ENCODE results near the gene PDGFD.

Gene PDGFD

DNA sequence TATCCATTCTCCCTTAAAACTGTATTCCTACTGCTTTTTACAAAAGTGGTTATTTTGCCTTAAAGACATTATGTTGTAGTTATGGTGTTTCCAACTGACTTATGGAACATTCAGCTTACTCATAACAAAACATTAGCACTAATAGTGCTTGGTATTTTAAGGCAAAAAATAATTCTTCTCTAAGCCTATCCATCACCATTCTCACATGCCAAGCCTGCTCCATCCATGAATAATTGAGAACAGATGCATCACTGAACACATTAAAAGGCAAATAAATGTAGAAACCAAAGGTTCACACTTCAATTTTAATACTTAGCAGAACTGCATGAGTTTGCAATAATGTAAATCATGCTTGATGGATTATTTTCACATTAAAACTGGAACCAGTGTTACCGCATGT lies 169.9 kb downstream of the PDGFD start:
- no peak for DNase-seq

DNA sequence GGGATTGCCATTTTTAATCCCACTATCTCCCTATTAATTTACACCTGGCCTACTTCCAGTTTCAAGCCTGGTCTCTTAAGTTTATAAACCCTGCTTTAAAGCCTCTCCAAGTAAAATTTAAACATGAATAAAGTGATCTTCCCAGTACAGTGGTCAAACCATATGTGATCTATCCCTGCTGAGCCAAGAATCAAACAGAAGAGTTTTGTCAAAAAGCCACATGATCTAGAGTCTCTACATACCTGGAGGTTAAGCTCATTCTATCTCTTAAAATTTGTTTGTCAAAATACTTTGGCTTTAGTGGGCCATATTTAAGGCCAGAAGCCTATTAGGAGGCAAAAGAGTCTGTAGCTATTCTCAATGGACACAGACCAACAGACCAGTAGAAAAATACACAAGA lies 170.4 kb downstream of the PDGFD start:
- no peak for DNase-seq

DNA sequence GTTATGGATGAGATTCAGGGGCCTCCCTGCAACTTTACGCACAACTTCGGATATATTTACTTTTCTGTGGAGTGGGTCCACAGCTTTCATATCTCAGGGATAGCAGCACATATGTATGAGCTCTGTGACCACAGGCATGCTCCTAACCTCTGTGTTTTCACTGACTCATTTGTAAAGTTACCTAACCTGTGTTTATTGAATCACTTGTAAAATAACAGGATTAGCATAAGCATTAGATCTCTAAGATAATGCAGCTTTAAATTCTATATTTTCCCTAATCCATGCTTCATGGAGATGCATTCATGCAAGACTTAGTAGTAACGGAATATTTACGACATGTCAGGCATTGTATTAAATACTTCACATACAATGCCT lies 175.4 kb downstream of the PDGFD start:
- no peak for DNase-seq

DNA sequence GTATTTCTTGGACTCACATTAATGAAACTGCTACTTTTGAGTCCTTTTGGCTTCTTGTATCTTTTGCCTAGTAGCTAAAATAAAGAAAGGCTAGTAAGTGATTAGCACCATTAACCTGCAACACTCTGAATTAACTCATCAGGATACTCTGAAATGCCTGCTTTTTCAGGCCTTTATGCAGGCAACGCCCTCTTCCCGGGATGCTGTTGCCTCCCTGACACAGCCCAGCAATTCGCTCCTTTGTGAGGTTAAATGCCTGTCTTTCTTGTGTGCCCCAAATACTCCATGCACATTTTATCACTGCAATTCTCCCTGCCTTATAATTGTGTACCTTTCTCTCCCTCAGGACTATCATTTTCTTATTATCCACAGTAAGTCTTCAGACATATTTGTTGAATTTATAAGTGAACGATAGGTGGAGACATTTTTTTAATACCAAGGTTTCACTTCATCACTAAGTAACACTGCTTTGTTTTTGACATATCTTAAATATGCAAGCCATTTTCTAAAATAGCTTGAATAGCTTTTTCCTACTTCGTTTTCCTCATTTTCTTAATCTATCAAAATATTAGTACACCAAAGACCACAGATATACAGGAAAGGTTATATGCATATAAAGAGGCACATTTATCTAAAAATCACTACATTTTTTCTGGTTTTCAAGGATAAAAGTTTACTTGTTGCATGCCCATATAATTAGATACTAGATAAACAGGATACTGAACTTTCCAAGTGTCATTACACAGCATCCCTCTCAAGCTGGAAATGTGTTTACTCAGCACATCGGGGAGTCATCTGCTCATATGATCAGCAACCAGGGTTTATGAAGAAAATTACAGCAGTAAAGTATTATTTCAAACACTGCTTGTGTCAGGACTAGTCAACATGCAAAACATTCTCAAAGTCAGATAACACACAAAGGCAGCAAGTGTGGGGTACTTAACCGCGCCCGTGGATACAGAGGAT lies 176.0 kb downstream of the PDGFD start:
- no peak for DNase-seq

GRCh38 chr11:103985041-103985440 lies 178.9 kb downstream of the PDGFD start:
- DNase-seq = no peak

GRCh38 chr11:103980108-103980507 lies 183.8 kb downstream of the PDGFD start:
- DNase-seq = no peak

GRCh38 chr11:103978616-103979595 lies 185.0 kb downstream of the PDGFD start:
- DNase-seq = no peak

GRCh38 chr11:103972013-103972412 lies 191.9 kb downstream of the PDGFD start:
- no peak for DNase-seq

DNA sequence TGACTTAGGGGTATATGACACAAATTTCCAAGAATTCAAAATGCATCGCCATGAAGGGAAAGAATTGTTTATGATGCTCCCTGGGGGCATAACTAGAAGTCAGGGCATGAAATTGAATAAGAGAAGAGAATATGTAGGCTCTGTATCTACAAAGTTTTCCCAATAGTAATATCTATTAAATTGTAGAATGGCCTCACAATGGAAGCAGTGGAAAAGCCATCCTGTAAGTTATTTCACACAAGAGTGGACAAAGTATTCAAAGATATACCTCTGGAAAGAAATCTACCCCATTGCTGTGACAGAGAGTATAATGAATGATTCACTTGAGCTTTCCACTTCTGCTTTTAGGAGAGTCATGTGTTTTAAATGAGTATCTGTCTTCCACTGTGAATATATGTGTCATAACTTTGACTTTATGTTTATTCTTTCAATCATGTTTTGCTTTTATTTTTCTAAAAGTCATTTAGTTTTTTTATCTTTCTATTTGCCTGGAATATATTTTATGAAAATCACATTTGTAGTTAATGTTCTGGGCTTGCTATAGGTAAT lies 193.2 kb downstream of the PDGFD start:
- DNase-seq = no peak

GRCh38 chr11:103968685-103969084 lies 195.3 kb downstream of the PDGFD start:
- DNase-seq = no peak

GRCh38 chr11:103967985-103968384 lies 196.0 kb downstream of the PDGFD start:
- DNase-seq = no peak

- no peak for DNase-seq
Measured at GRCh38 chr11:103964390-103964789, 199.6 kb downstream of the PDGFD start.

GRCh38 chr11:103963648-103964047 lies 200.3 kb downstream of the PDGFD start:
- DNase-seq = no peak

DNA sequence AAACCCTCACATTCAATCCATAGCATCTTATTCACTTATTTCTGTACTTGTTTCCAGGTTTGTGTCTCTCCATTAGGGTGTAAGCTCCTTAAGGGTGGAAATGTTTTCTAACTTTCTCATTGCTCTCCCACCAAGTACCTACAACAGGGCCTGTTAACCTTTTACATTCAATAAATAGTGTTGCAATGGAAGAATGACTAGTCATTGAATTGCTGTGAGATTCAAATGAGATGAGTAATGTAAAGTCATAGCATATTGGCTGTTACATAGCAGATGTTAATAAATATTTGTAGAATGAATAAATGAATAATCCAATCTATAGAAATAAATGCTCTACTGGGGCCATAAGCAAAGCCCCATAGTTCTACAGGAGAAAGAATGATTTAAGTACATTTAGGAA lies 202.9 kb downstream of the PDGFD start:
- DNase-seq = no peak

DNA sequence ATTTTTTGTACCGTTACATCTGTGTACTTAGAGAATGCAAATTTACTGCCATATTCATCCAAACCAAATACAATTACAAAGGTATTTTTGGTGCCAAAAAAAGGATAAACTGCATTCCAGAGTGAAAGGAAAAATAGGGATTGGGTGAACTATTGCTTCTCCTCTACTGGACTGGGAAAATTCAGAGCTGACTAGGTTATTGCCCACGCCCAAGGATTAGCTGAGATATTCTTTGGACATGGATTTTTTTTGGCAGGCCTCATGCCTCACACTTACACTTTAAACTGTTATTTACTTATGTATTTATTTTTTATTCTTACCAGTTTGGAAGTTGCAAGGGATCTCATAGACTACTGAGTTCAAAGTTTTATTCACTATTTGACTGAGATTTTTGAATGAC lies 203.8 kb downstream of the PDGFD start:
- DNase-seq = no peak

DNA sequence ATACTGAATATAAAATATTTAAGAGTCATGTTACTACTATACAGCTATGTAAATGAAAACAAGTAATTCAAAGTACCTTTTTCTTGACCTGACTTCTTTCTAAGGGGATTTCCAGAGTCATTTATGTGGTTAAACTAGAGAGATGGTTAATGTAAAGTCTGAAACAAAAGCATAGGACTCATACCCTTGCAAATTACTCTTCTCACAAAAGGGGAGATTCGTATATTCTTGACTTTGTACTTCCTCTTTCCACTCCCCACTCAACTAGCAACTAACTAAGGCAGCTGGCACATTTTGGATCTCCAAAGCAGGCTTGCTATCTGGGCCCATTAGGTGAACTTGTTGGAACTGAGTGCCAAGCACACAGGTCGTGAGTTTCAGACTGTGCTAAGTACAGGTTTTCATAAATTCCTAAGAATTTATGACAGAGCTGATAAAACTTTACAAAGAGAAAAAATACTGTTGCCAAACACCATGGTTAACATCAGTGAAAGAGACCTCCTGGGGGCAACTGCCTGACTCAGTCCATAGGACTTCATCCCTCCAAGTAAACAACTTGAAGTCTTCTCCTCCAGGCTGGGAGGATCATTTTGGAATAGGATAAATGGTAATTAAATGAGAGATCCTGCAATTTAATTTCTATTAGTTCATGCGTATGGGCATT lies 204.5 kb downstream of the PDGFD start:
- DNase-seq = no peak

GRCh38 chr11:103958475-103959215 lies 205.3 kb downstream of the PDGFD start:
- no peak for DNase-seq

DNA sequence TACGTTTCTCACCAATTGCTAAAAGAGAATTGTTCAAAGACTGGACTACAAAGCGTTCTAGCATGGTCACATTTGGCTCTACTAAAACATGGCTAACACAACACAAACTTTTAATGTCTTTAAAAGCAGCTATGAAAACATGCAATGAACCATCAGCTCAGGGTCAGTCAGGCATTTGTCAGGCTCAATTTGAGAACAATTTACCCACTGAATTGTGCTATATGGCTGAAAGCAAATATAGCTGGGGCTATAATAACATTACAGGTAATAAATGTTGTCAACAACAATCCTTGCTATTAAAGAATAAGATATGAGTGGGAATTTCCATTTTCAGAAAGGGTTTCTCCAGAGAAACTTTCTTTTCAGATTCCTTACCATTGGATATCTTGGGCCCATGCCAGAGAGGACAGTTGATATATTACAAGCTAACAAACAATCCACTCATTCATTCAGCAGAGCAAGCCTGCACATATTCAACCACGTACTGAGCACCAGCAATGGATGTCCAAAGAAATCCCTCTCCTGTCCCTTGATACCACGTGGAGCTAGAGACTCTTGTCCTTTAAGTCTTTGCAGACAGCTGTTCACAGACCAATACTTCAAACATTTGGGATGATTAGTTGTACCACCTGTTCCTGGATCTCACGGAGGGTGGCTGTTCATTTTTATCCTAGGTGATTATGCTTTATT lies 210.0 kb downstream of the PDGFD start:
- no peak for DNase-seq

GRCh38 chr11:103949781-103950180 lies 214.2 kb downstream of the PDGFD start:
- no peak for DNase-seq

DNA sequence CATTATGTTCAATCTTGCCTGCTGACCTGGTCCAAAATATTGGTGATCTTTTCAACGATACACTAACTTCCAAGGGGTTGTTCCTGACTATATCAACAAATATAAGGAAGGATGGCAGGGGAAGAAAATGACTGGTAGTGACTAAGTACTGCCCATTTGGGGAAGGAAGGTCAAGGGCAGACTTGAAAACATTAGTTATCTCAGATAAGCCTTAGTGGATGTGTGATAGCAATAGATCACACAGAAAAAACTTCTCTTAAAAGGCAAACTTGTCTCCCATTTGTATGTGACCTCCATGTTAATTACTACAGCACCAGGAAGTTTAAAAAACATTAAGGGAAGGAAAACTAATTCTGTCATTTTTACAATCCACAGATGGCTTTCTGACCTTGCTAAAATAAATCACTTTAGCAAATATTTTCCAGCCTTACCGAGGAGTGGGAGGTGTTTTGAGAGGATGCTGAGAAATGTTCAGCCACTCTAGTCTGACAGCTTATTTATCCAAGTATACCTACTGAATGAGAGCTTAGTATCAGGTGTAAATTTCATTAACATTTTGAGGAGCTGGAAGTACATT lies 215.7 kb downstream of the PDGFD start:
- DNase-seq = no peak

DNA sequence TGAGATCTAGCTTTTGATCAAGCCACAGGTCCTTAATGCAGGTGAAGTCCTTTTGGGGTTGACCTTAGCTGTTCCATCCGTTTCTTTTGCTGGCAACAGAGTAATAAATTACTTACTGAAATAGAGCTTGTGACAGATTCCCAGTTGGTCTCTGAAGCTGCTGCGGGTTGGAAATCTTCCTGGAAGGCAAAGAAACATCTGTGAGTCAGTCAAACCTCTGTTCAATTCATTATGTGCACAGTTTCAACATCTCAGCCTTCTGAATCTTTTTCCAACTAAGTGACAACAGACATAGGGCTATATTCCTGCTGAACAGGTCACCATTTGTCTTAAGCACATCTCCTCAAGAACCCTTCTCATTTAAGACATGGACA lies 216.4 kb downstream of the PDGFD start:
- no peak for DNase-seq
